GM10266 (cell line): Measurements from ENCODE around the gene EFEMP1.

Source experiments
- DNase-seq: peaks from one replicate; pipeline ENCODE4 v3.0.0; 2012; ENCODE audit errors: extremely low spot score
- CTCF ChIP-seq: IDR thresholded peaks from 2 replicates; pipeline ENCODE4 v1.5.1; 2012; ENCODE audit warnings: mild to moderate bottlenecking, low read depth; ENCODE audit not compliant: control insufficient read depth, insufficient read depth; ENCODE audit errors: missing control alignments

Gene EFEMP1

GRCh38 chr2:55874338-55874737 is 49.2 kb downstream of the EFEMP1 start:
- DNase-seq = no peak
- no peak for TF ChIP-seq CTCF

GRCh38 chr2:55871637-55872036 is 51.9 kb downstream of the EFEMP1 start:
- no peak for TF ChIP-seq CTCF
- no peak for DNase-seq

- no peak for DNase-seq
- no peak for TF ChIP-seq CTCF
These were observed 53.8 kb downstream of the EFEMP1 start for GRCh38 chr2:55869637-55870325.

- TF ChIP-seq CTCF = no peak
- no peak for DNase-seq
These were observed 58.3 kb downstream of the EFEMP1 start for GRCh38 chr2:55865096-55865835.

- no peak for TF ChIP-seq CTCF
- DNase-seq = no peak
These were observed 59.1 kb downstream of the EFEMP1 start for GRCh38 chr2:55864351-55865084.

GRCh38 chr2:55862673-55863390 is 60.8 kb downstream of the EFEMP1 start:
- TF ChIP-seq CTCF = no peak
- DNase-seq = no peak
